ENCODE results near the gene HSPB9.

HSPB9 gene

DNA sequence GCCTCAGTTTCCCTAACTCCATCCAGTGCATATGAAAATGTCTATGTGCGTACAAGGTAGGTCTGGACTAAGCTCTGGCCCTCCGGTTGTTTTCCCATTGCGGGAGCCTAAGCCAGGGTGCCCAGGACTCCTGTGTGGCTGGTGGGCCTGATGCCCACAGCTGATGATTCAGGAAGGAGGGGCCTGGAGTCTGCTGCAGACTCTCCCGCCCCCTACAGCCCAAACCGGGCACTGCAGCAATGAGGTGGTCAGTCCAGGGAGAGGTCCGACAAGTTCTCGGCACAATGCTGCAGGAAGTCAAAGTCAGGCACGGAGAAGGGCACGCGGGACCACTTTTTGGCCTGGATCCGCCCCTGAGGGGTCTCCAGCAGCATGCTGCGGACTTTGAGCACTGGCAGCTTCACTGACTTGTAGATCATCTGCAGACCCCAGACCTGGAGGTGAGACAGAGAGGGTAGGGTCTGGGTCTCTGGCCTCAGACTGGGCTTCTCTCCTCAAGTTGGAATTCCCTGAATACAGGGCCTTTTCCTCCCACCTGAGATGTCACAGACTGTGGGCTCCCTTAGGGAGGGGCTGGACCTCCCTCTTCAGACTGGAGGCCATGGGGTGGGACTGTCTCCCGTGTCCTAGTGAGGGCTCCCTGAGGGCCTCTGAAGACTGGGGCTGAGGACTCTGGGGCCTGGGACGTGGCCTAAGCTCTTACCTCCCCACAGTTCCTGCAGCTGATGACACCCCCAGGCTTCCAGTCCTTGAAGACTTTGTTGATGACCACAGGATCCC lies 20.9 kb upstream of the HSPB9 start:
- peaks cover 4% of the 10 kb centered on the region; the same call in 1 of the 2 replicates for H3K27me3 ChIP-seq (ENCODE audit: insufficient read depth, low read depth)
- H3K4me1 ChIP-seq (ENCODE audit: low read depth, poor library complexity, severe bottlenecking): peaks cover 1% of the 10 kb centered on the region
- no peak overlapping the region for H3K4me3 ChIP-seq (IDR thresholded peaks at IDR 0.05; ENCODE audit: insufficient read depth, low read depth, low read length)
- no peaks in the 10 kb centered on the region for H3K36me3 ChIP-seq (ENCODE audit: insufficient read depth)
- no peak overlapping the region for H3K9ac ChIP-seq
- no peak overlapping the region for H3K4me2 ChIP-seq
- TF ChIP-seq, protein P1, sequence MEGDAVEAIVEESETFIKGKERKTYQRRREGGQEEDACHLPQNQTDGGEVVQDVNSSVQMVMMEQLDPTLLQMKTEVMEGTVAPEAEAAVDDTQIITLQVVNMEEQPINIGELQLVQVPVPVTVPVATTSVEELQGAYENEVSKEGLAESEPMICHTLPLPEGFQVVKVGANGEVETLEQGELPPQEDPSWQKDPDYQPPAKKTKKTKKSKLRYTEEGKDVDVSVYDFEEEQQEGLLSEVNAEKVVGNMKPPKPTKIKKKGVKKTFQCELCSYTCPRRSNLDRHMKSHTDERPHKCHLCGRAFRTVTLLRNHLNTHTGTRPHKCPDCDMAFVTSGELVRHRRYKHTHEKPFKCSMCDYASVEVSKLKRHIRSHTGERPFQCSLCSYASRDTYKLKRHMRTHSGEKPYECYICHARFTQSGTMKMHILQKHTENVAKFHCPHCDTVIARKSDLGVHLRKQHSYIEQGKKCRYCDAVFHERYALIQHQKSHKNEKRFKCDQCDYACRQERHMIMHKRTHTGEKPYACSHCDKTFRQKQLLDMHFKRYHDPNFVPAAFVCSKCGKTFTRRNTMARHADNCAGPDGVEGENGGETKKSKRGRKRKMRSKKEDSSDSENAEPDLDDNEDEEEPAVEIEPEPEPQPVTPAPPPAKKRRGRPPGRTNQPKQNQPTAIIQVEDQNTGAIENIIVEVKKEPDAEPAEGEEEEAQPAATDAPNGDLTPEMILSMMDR (conservative IDR thresholded peaks at IDR 0.05; ENCODE audit: low read depth, low read length): peak; percentile 95
- no peak overlapping the region for H2AFZ ChIP-seq (ENCODE audit: low read depth)
- H3K27ac ChIP-seq: no peak overlapping the region
- H4K20me1 ChIP-seq (ENCODE audit: insufficient read depth): no peaks in the 10 kb centered on the region
- no peaks in the 10 kb centered on the region for H3K79me2 ChIP-seq (ENCODE audit: insufficient read depth, low read depth)

DNA sequence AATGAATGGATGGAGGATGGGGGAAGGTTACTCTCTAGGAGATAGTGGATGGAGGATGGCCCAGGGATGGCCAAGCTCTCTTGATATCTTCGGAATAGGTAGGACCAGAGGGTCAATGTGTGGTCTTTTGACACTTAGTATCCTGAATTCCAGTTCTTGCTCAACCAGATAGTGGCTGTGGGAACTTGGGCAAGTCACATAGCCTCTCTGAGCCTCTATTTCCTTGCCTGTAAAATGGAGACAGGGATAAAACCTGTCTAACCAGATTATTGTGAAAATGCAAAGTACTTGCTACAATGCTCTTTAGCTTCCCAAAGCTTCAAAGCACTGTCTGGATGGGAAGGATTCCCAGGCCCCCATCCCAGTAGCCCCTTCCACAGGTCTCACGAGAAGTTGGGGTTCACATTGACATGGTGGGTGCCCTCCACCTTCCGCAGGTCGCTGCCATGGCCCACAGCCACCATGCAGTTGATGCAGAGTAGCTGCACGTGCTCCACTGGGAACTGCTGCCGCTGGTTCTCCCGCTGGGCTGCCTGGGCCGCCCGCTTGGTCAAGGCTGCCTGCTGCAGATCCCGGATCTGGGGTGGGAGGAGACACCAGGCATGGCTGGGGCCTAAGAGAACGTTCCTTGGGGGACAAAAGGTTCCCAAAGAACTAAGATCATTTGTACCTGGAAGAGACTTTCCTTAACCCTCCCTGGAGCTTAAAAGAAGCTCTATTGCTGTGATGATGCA lies 19.2 kb upstream of the HSPB9 start:
- no peak overlapping the region for H3K4me3 ChIP-seq (IDR thresholded peaks at IDR 0.05; ENCODE audit: insufficient read depth, low read depth, low read length)
- H3K4me2 ChIP-seq: no peak overlapping the region
- peaks cover 16% of the 10 kb centered on the region for H3K4me1 ChIP-seq (ENCODE audit: low read depth, poor library complexity, severe bottlenecking)
- H3K9ac ChIP-seq: no peak overlapping the region
- H3K27me3 ChIP-seq (ENCODE audit: insufficient read depth, low read depth): no peaks in the 10 kb centered on the region; the same call in 1 of the 2 replicates
- no peaks in the 10 kb centered on the region for H3K36me3 ChIP-seq (ENCODE audit: insufficient read depth)
- H3K27ac ChIP-seq: no peak overlapping the region
- H2AFZ ChIP-seq (ENCODE audit: low read depth): no peak overlapping the region
- H4K20me1 ChIP-seq (ENCODE audit: insufficient read depth): no peaks in the 10 kb centered on the region
- TF ChIP-seq, protein P1 (conservative IDR thresholded peaks at IDR 0.05; ENCODE audit: low read depth, low read length): no peak
- no peaks in the 10 kb centered on the region for H3K79me2 ChIP-seq (ENCODE audit: insufficient read depth, low read depth)

DNA sequence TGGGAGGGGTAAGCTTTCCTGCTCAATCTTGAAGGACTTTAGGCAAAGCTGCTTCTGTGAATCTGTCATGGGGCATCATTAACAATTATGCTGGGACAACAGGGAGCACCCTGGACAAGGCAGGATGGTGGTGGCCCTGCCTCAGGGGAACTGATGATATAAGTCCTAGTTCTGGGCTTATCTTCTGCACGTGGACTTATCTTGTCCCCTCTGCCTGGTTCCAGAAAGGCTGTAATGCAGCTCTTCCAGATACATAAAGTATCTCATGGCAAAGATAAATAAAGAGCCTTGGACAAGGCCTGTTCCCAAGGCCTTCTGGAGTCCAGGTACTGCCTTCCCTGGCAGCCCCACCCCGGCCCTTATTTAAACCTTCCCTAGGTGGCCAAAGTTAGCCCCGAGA lies 18.3 kb upstream of the HSPB9 start:
- Histone ChIP-seq H3K27me3 (ENCODE audit: insufficient read depth, low read depth) (no peaks in the 10 kb centered on the region; the same call in 1 of the 2 replicates), H3K27ac (no peak overlapping the region), H2AFZ (ENCODE audit: low read depth) (no peak overlapping the region), H3K4me3 (IDR thresholded peaks at IDR 0.05; ENCODE audit: insufficient read depth, low read depth, low read length) (no peak overlapping the region), H3K79me2 (ENCODE audit: insufficient read depth, low read depth) (no peaks in the 10 kb centered on the region), H4K20me1 (ENCODE audit: insufficient read depth) (no peaks in the 10 kb centered on the region), H3K4me1 (ENCODE audit: low read depth, poor library complexity, severe bottlenecking) (peaks cover 17% of the 10 kb centered on the region), H3K4me2 (no peak overlapping the region), H3K9ac (no peak overlapping the region), H3K36me3 (ENCODE audit: insufficient read depth) (no peaks in the 10 kb centered on the region)
- TF ChIP-seq, protein P1 (conservative IDR thresholded peaks at IDR 0.05; ENCODE audit: low read depth, low read length): no peak

DNA sequence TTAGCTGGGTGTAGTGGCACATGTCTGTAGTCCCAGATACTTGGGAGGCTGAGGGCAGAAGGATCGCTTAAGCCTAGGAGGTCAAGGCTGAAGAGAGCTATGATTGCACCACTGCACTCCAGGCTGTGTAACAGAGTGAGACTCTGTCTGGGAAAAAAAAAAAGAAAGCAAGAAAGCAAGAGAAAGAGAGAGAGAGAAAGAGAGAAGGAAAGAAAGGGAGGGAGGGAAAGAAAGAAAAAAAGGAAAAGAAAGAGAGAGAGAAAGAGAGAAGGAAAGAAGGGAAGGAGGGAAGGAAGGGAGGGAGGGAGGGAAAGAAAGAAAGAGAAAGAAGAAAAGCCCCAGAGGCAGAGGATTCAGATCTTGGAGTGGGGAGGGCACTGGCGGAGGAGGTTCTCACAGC lies 16.6 kb upstream of the HSPB9 start:
- Histone ChIP-seq H3K27ac (no peak overlapping the region), H3K4me2 (no peak overlapping the region), H3K4me1 (ENCODE audit: low read depth, poor library complexity, severe bottlenecking) (peaks cover 20% of the 10 kb centered on the region), H3K4me3 (IDR thresholded peaks at IDR 0.05; ENCODE audit: insufficient read depth, low read depth, low read length) (no peak overlapping the region), H2AFZ (ENCODE audit: low read depth) (no peak overlapping the region), H3K36me3 (ENCODE audit: insufficient read depth) (no peaks in the 10 kb centered on the region), H3K27me3 (ENCODE audit: insufficient read depth, low read depth) (no peaks in the 10 kb centered on the region; the same call in 1 of the 2 replicates), H3K79me2 (ENCODE audit: insufficient read depth, low read depth) (no peaks in the 10 kb centered on the region), H4K20me1 (ENCODE audit: insufficient read depth) (no peaks in the 10 kb centered on the region), H3K9ac (no peak overlapping the region)
- TF ChIP-seq, protein P1 (conservative IDR thresholded peaks at IDR 0.05; ENCODE audit: low read depth, low read length): no peak

Measured in KMS-11 (cell line).